ENCODE data around the gene TMEM132D. TPM values are rescaled to one million over a fixed set of nuclear protein-coding genes. Genes with fewer than 3 reads are reported as not detected.

TMEM132D gene
- total and polyA plus RNA-seq, 2 of the 8 experiments (the other 6 are each of a cell fraction or from before 2014, with no cell fraction given) = 3.5 to 10.1 TPM

DNA sequence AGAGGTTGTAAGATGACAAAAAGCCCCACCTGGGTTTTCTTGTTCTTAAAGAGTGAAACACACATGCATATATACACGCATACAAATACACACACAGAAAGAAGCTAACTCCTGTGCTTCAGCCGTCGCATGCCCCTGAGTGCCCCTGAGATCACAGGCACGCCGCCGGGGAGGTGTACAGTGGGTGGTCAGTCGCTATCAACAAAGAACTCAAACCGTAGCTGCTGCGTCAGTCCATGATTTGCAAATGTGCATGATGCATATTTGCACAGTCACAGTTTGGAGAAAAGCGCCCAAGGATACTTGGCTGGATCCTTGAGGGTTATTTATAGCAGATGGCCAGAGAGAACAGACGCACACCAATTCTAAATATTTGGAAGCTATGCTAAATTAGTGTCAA lies 206.9 kb downstream of the TMEM132D start (continued):
- TF ChIP-seq, protein P1, sequence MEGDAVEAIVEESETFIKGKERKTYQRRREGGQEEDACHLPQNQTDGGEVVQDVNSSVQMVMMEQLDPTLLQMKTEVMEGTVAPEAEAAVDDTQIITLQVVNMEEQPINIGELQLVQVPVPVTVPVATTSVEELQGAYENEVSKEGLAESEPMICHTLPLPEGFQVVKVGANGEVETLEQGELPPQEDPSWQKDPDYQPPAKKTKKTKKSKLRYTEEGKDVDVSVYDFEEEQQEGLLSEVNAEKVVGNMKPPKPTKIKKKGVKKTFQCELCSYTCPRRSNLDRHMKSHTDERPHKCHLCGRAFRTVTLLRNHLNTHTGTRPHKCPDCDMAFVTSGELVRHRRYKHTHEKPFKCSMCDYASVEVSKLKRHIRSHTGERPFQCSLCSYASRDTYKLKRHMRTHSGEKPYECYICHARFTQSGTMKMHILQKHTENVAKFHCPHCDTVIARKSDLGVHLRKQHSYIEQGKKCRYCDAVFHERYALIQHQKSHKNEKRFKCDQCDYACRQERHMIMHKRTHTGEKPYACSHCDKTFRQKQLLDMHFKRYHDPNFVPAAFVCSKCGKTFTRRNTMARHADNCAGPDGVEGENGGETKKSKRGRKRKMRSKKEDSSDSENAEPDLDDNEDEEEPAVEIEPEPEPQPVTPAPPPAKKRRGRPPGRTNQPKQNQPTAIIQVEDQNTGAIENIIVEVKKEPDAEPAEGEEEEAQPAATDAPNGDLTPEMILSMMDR (IDR thresholded peaks at IDR 0.05; ENCODE audit: control extremely low read depth in 1 of 3, insufficient read depth in 1 of 3, low read depth in 1 of 3, low read length in 3 of 3) = no peak
- TF ChIP-seq TCF12 (IDR thresholded peaks at IDR 0.05; ENCODE audit: low read depth, low read length) = no peak
- TF ChIP-seq, protein P2, sequence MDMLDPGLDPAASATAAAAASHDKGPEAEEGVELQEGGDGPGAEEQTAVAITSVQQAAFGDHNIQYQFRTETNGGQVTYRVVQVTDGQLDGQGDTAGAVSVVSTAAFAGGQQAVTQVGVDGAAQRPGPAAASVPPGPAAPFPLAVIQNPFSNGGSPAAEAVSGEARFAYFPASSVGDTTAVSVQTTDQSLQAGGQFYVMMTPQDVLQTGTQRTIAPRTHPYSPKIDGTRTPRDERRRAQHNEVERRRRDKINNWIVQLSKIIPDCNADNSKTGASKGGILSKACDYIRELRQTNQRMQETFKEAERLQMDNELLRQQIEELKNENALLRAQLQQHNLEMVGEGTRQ (IDR thresholded peaks at IDR 0.05; ENCODE audit: low read length) = no peak
- no peak for TF ChIP-seq RNF2 (IDR thresholded peaks at IDR 0.05; ENCODE audit: borderline replicate concordance, low read depth, low read length, missing control alignments, poor library complexity, severe bottlenecking)

Measured in H1 (cell line).